Keratinocyte (primary cell): Measurements from ENCODE around the gene SARS1. TPM values are rescaled to one million over a fixed set of nuclear protein-coding genes. Genes with fewer than 3 reads are reported as not detected.

Experiments used
- DNase-seq: peaks from one replicate; pipeline ENCODE4 v3.0.0-alpha.2; 2011; ENCODE audit warnings: low read depth, missing footprints, low spot score
- FAIRE-seq: peaks from 2 replicates; lab custom pipeline; 2011; peaks lifted over from hg19 to GRCh38; lab: Jason Lieb, UNC
- H2AFZ ChIP-seq: 2 replicates; pipeline ENCODE4 v1.6.0; 2012; ENCODE audit warnings: low read length, control low read depth, inconsistent platforms; ENCODE audit not compliant: control insufficient read depth
- H3K27ac ChIP-seq: 2 replicates; pipeline ENCODE4 v1.5.1; 2011; ENCODE audit warnings: low read length; ENCODE audit not compliant: control insufficient read depth, insufficient read depth
- H3K27me3 ChIP-seq: 3 replicates; pipeline ENCODE4 v1.6.0; 2011; ENCODE audit warnings: low read length; ENCODE audit not compliant: control insufficient read depth, insufficient read depth; ENCODE audit errors: extremely low read depth
- H3K36me3 ChIP-seq, 2 experiments: 2 replicates in 1 of 2; 3 replicates in 1 of 2; pipeline ENCODE4 v1.5.1; 2011; ENCODE audit warnings: low read length in 2 of 2, mild to moderate bottlenecking in 1 of 2; ENCODE audit not compliant: control insufficient read depth in 2 of 2, insufficient read depth in 2 of 2; ENCODE audit errors: extremely low read depth in 1 of 2
- H3K4me1 ChIP-seq: 3 replicates; pipeline ENCODE4 v1.5.1; 2011; ENCODE audit warnings: low read length; ENCODE audit not compliant: control insufficient read depth, insufficient read depth; ENCODE audit errors: extremely low read depth
- H3K4me2 ChIP-seq: 3 replicates; pipeline ENCODE4 v1.6.0; 2011; ENCODE audit warnings: low read depth, low read length; ENCODE audit not compliant: control insufficient read depth, insufficient read depth; ENCODE audit errors: extremely low read depth
- H3K4me3 ChIP-seq, 3 experiments: fragments of 200-600 bp in 1 of 3; sonication (generic) in 1 of 3; 2 replicates in 2 of 3; 3 replicates in 1 of 3; pipeline ENCODE4 v1.5.1; 2011 to 2016; ENCODE audit warnings: low read length in 3 of 3, mild to moderate bottlenecking in 3 of 3, control low read depth in 2 of 3, inconsistent platforms in 1 of 3, low read depth in 1 of 3, mixed read lengths in 1 of 3, mixed run types in 1 of 3, moderate library complexity in 1 of 3; ENCODE audit not compliant: control insufficient read depth in 2 of 3, insufficient read depth in 2 of 3; ENCODE audit errors: extremely low read depth in 1 of 3
- H3K79me2 ChIP-seq: 2 replicates; pipeline ENCODE4 v1.6.0; 2012; ENCODE audit warnings: low read length; ENCODE audit not compliant: control insufficient read depth, insufficient read depth
- H3K9ac ChIP-seq: 3 replicates; pipeline ENCODE4 v1.6.0; 2011; ENCODE audit warnings: low read length; ENCODE audit not compliant: control insufficient read depth, insufficient read depth; ENCODE audit errors: extremely low read depth
- H3K9me1 ChIP-seq: 3 replicates; pipeline ENCODE4 v1.6.0; 2011; ENCODE audit warnings: low read length; ENCODE audit not compliant: control insufficient read depth, insufficient read depth; ENCODE audit errors: extremely low read depth
- H3K9me3 ChIP-seq: 2 replicates; pipeline ENCODE4 v1.5.1; 2012; ENCODE audit warnings: low read depth, low read length; ENCODE audit not compliant: control insufficient read depth
- H4K20me1 ChIP-seq: 3 replicates; pipeline ENCODE4 v1.6.0; 2011; ENCODE audit warnings: low read length; ENCODE audit not compliant: control insufficient read depth, insufficient read depth; ENCODE audit errors: extremely low read depth
- CTCF ChIP-seq, 3 experiments: IDR thresholded peaks in 1 of 3; conservative IDR thresholded peaks in 1 of 3; optimal IDR thresholded peaks in 1 of 3; 2 replicates in 2 of 3; 3 replicates in 1 of 3; pipeline versions ENCODE3 to v1.5.1; 2011; ENCODE audit warnings: low read length in 3 of 3, mild to moderate bottlenecking in 3 of 3, moderate library complexity in 2 of 3, control low read depth in 1 of 3, inconsistent platforms in 1 of 3; ENCODE audit not compliant: insufficient read depth in 2 of 3; ENCODE audit errors: extremely low read depth in 1 of 3
- EZH2 ChIP-seq: IDR thresholded peaks from one replicate; pipeline ENCODE4 v1.6.1; 2012; ENCODE audit warnings: inconsistent platforms, mild to moderate bottlenecking, low read length, moderate library complexity
- dilution Hi-C: fragments of 300-500 bp; cut with MboI; formaldehyde crosslinking; loops from one replicate; pipeline ENCODE4 v1.7.0; 2020; ENCODE audit warnings: low sequenced_read_pairs; ENCODE audit not compliant: extremely low pct_ligation_motif_present
- polyA plus RNA-seq, 5 experiments: library from polyadenylated mRNA; depleted of rRNA in 3 of 5; stranded (reverse) in 3 of 5; stranded (forward) in 1 of 5; unstranded in 1 of 5; fragments of >200 nt; gene quantifications; 1 replicate in 1 of 5; 2 replicates in 3 of 5; 3 replicates in 1 of 5; pipeline versions ENCODE4 v1.2.1 to v1.2.3, GENCODE V29; 2011 to 2012; ENCODE audit warnings: missing spikeins in 2 of 5, low read depth in 1 of 5, low replicate concordance in 1 of 5

SARS1 gene
- polyA plus RNA-seq, 1 donor (not counting 4 experiments of a cell fraction or from before 2014, with no cell fraction given) = 203 TPM

GRCh38 chr1:109254621-109255096 lies 40.9 kb downstream of the SARS1 start:
- Histone ChIP-seq H3K4me3 (peak overlapping the region in 2 of 3 experiments; percentile 14 to 25), H3K27ac (no peak overlapping the region), H3K9me3 (no peaks in the 10 kb centered on the region), H3K9me1 (peaks cover 6% of the 10 kb centered on the region), H3K36me3 (peaks cover 8 to 16% of the 10 kb centered on the region in 2 experiments), H3K4me1 (peaks cover 53% of the 10 kb centered on the region), H3K4me2 (peak overlapping the region; percentile 86), H2AFZ (no peak overlapping the region), H3K79me2 (peaks cover 39% of the 10 kb centered on the region), H3K27me3 (no peaks in the 10 kb centered on the region), H3K9ac (peak overlapping the region; percentile 76), H4K20me1 (no peaks in the 10 kb centered on the region)
- DNase-seq (no peak), FAIRE-seq (no peak)
- peak in 1 of 3 experiments; percentile 6 for TF ChIP-seq CTCF (optimal IDR thresholded peaks at IDR 0.05 in 1 of 3, IDR thresholded peaks at IDR 0.05 in 1 of 3, conservative IDR thresholded peaks at IDR 0.05 in 1 of 3; ENCODE audit: extremely low read depth in 1 of 3, insufficient read depth in 2 of 3, low read length in 3 of 3)
- TF ChIP-seq EZH2 = no peak
- dilution Hi-C loops = no loop called here

GRCh38 chr1:109255097-109255651 lies 41.5 kb downstream of the SARS1 start:
- no peaks in the 10 kb centered on the region for H3K9me3 ChIP-seq
- peaks cover 51% of the 10 kb centered on the region for H3K4me1 ChIP-seq
- no peak overlapping the region for H2AFZ ChIP-seq
- H3K27me3 ChIP-seq = no peaks in the 10 kb centered on the region
- H3K79me2 ChIP-seq = peaks cover 37% of the 10 kb centered on the region
- H3K4me3 ChIP-seq = peak overlapping the region in 2 of 3 experiments; percentile 14 to 21
- DNase-seq (no peak), FAIRE-seq (no peak)
- peak overlapping the region; percentile 30 for H3K9ac ChIP-seq
- no peaks in the 10 kb centered on the region for H4K20me1 ChIP-seq
- H3K27ac ChIP-seq = no peak overlapping the region
- dilution Hi-C loops = no loop called here
- peaks cover 8 to 16% of the 10 kb centered on the region in 2 experiments for H3K36me3 ChIP-seq
- peak overlapping the region; percentile 86 for H3K4me2 ChIP-seq
- TF ChIP-seq EZH2 = no peak
- TF ChIP-seq CTCF (optimal IDR thresholded peaks at IDR 0.05 in 1 of 3, IDR thresholded peaks at IDR 0.05 in 1 of 3, conservative IDR thresholded peaks at IDR 0.05 in 1 of 3; ENCODE audit: extremely low read depth in 1 of 3, insufficient read depth in 2 of 3, low read length in 3 of 3) = peak in 2 of 3 experiments; percentile 24 to 42
- peaks cover 6% of the 10 kb centered on the region for H3K9me1 ChIP-seq
